Urinary bladder (tissue), 4 donors: Measurements from ENCODE around the gene SERPIND1. TPM values are rescaled to one million over a fixed set of nuclear protein-coding genes. Genes with fewer than 3 reads are reported as not detected.

Experiments used
- DNase-seq: peaks from one replicate; pipeline ENCODE4 v3.0.0-alpha.2; 2015; ENCODE audit errors: extremely low spot score
- H3K27ac ChIP-seq: one replicate; pipeline ENCODE4 v1.5.1; 2013; ENCODE audit warnings: low read depth, mild to moderate bottlenecking, moderate library complexity
- H3K36me3 ChIP-seq: one replicate; pipeline ENCODE4 v1.6.1; 2013; ENCODE audit warnings: mild to moderate bottlenecking, moderate library complexity; ENCODE audit not compliant: insufficient read depth
- H3K4me1 ChIP-seq: one replicate; pipeline ENCODE4 v1.6.1; 2013; ENCODE audit warnings: mild to moderate bottlenecking, moderate library complexity; ENCODE audit not compliant: insufficient read depth
- H3K4me3 ChIP-seq: one replicate; pipeline ENCODE4 v1.5.1; 2013; ENCODE audit warnings: low read depth, low read length
- WGBS: extraction: QIAGEN DNeasy Blood & Tissue Kit; methylation state at CpG from one replicate; pipeline ENCODE4 v1.1.7; 2013; 5-methylcytosine and 5-hydroxymethylcytosine counted together
- polyA plus RNA-seq: library from polyadenylated mRNA; stranded (reverse); fragments of 200-250 nt; gene quantifications from one replicate; pipeline ENCODE4 v1.2.3, GENCODE V29; 2013
- total RNA-seq: library from RNA; depleted of rRNA; stranded (reverse); fragments of >200 nt; gene quantifications from one replicate; pipeline ENCODE4 v1.2.3, GENCODE V29; 2014
- donor health status: healthy with polysubstance abuse.
- donor health status: healthy.

The SERPIND1 gene
- total and polyA plus RNA-seq, 2 donors: 0.16 to 1.2 TPM

DNA sequence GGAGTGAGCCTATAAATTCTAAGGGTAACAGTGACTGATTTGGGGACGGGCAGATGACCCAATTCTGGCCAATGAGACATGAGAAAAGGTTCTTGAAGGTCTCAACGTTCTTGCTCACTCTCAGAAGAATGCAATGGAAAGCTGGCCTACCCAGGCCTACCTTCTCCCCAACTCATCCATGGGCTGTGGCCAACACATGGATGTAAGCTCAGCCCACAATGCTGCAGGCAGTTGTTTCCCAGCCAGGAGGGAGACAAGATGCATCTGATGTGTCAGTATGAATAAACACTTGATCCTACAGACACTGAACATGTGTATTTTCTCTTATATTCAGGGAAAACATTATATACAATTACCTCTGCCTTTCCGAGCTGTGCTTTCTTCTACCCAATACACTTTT lies 60.3 kb downstream of the SERPIND1 start:
- Histone ChIP-seq H3K4me1 (no peaks in the 10 kb centered on the region), H3K4me3 (no peak overlapping the region), H3K27ac (no peak overlapping the region), H3K36me3 (peaks cover 5% of the 10 kb centered on the region)
- DNase-seq: no peak
- 69% methylated on average over 3 of the region's 3 CpGs for WGBS

DNA sequence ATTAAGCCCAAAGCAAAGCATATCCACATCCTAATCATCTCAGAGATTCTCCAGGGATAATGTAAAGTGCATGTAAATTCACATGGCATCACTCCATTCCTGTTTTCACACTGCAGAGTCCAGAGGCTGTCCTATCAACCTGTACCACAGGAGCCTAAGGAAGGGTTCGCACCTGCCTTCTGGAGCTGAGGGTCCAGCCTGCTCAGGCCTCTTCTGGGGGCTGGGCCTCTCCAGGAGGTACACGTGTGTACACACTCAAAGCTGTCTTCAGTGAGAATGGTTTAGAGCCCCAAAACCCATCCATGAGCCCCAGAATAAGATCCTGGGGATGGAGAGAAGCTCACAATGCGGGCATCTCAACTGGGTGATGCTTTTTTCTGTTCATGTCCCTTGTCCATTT lies 60.8 kb downstream of the SERPIND1 start:
- Histone ChIP-seq H3K27ac (no peak overlapping the region), H3K36me3 (peaks cover 5% of the 10 kb centered on the region), H3K4me1 (no peaks in the 10 kb centered on the region), H3K4me3 (no peak overlapping the region)
- 86% methylated on average over 3 of the region's 3 CpGs for WGBS
- DNase-seq: no peak

Other genes with a start within 250 kb of the SERPIND1 start
- gene PI4KA, start 84.7 kb downstream of the SERPIND1 start, total RNA-seq: 37.1 TPM
- 50.9 TPM for gene PI4KA, start 84.7 kb downstream of the SERPIND1 start, polyA plus RNA-seq
- gene SNAP29, start 84.9 kb downstream of the SERPIND1 start, total RNA-seq: 7.9 TPM
- gene SNAP29, start 84.9 kb downstream of the SERPIND1 start, polyA plus RNA-seq: 22.0 TPM
- 41.8 TPM for gene CRKL, start 143.3 kb downstream of the SERPIND1 start, total RNA-seq
- 34.8 TPM for gene CRKL, start 143.3 kb downstream of the SERPIND1 start, polyA plus RNA-seq
- gene AIFM3, start 193.1 kb downstream of the SERPIND1 start, total RNA-seq: 0.53 TPM
- gene AIFM3, start 193.1 kb downstream of the SERPIND1 start, polyA plus RNA-seq: 2.8 TPM
- 42.8 TPM for gene LZTR1, start 208.2 kb downstream of the SERPIND1 start, total RNA-seq
- gene LZTR1, start 208.2 kb downstream of the SERPIND1 start, polyA plus RNA-seq: 48.1 TPM
- 17.3 TPM for gene THAP7, start 228.0 kb downstream of the SERPIND1 start, total RNA-seq
- 55.0 TPM for gene THAP7, start 228.0 kb downstream of the SERPIND1 start, polyA plus RNA-seq
- gene P2RX6, start 241.1 kb downstream of the SERPIND1 start, total RNA-seq: 0.74 TPM
- gene P2RX6, start 241.1 kb downstream of the SERPIND1 start, polyA plus RNA-seq: 0.96 TPM